RWPE2 (cell line): ENCODE results near the gene PCBP4.

Experiments used
- ATAC-seq: fragments of 200-7000 bp; cut with Tn5 transposase; 3 replicates; pipeline ENCODE4 v1.9.1; 2021; ENCODE audit warnings: low read depth
- DNase-seq: peaks from one replicate; pipeline ENCODE4 v3.0.0-alpha.2; 2020; ENCODE audit warnings: low spot score
- H3K27ac ChIP-seq: fragments of 450-650 bp; 2 replicates; pipeline ENCODE4 v1.5.1; 2017; ENCODE audit warnings: mild to moderate bottlenecking; ENCODE audit not compliant: poor library complexity, severe bottlenecking
- H3K27me3 ChIP-seq: fragments of 250-450 bp; sonication (Bioruptor Pico); 2 replicates; pipeline ENCODE4 v1.5.1; 2021; ENCODE audit warnings: mild to moderate bottlenecking, moderate library complexity; ENCODE audit not compliant: insufficient read depth, poor library complexity, severe bottlenecking
- H3K36me3 ChIP-seq: fragments of 250-450 bp; sonication (Bioruptor Pico); 2 replicates; pipeline ENCODE4 v1.5.1; 2020; ENCODE audit warnings: low read depth, mild to moderate bottlenecking, moderate library complexity
- H3K4me1 ChIP-seq: fragments of 250-450 bp; sonication (Bioruptor Pico); 2 replicates; pipeline ENCODE4 v1.5.1; 2021; ENCODE audit warnings: mild to moderate bottlenecking, moderate library complexity; ENCODE audit not compliant: insufficient read depth, poor library complexity, severe bottlenecking
- H3K4me3 ChIP-seq: fragments of 250-450 bp; sonication (Bioruptor Pico); 2 replicates; pipeline ENCODE4 v1.5.1; 2021; ENCODE audit warnings: mild to moderate bottlenecking, moderate library complexity; ENCODE audit not compliant: severe bottlenecking
- H3K9me3 ChIP-seq: fragments of 250-450 bp; sonication (Bioruptor Pico); 2 replicates; pipeline ENCODE4 v1.5.1; 2021; ENCODE audit warnings: mild to moderate bottlenecking, moderate library complexity; ENCODE audit not compliant: severe bottlenecking
- CTCF ChIP-seq: fragments of 450-650 bp; IDR thresholded peaks from one replicate; pipeline ENCODE4 v1.5.1; 2017; ENCODE audit warnings: mild to moderate bottlenecking, moderate library complexity; ENCODE audit not compliant: poor library complexity, severe bottlenecking

PCBP4 gene

GRCh38 chr3:51968883-51969678 lies 1.8 kb upstream of the PCBP4 start:
- ATAC-seq (no peak), DNase-seq (no peak)
- H3K4me3 ChIP-seq, result no peak overlapping the region
- no peaks in the 10 kb centered on the region for H3K9me3 ChIP-seq
- H3K4me1 ChIP-seq, result peaks cover 1% of the 10 kb centered on the region
- H3K36me3 ChIP-seq, result no peaks in the 10 kb centered on the region
- peak overlapping the region; percentile 75 for H3K27ac ChIP-seq
- H3K27me3 ChIP-seq, result no peaks in the 10 kb centered on the region
- TF ChIP-seq CTCF, result no peak

GRCh38 chr3:51968170-51968775 lies 1.0 kb upstream of the PCBP4 start:
- TF ChIP-seq CTCF, result no peak
- H3K4me3 ChIP-seq, result peak overlapping the region; percentile 89
- DNase-seq (no peak), ATAC-seq (0 out of 3 replicates have a peak, but pooled peaks have one; percentile 3)
- H3K9me3 ChIP-seq, result no peaks in the 10 kb centered on the region
- no peaks in the 10 kb centered on the region for H3K4me1 ChIP-seq
- peak overlapping the region; percentile 75 for H3K27ac ChIP-seq
- H3K27me3 ChIP-seq, result no peaks in the 10 kb centered on the region
- H3K36me3 ChIP-seq, result no peaks in the 10 kb centered on the region

- Histone ChIP-seq H3K36me3 (no peaks in the 10 kb centered on the region), H3K9me3 (no peaks in the 10 kb centered on the region), H3K4me1 (no peaks in the 10 kb centered on the region), H3K4me3 (peak overlapping the region; percentile 89), H3K27ac (peak overlapping the region; percentile 75), H3K27me3 (no peaks in the 10 kb centered on the region)
- TF ChIP-seq CTCF, result no peak
- DNase-seq (no peak), ATAC-seq (peak; percentile 30)
Observed at GRCh38 chr3:51966922-51967383, 301 bp downstream of the PCBP4 start.

GRCh38 chr3:51966486-51966885 lies 768 bp downstream of the PCBP4 start:
- Histone ChIP-seq H3K27me3 (no peaks in the 10 kb centered on the region), H3K27ac (no peak overlapping the region), H3K4me1 (no peaks in the 10 kb centered on the region), H3K36me3 (no peaks in the 10 kb centered on the region), H3K4me3 (peak overlapping the region; percentile 89), H3K9me3 (no peaks in the 10 kb centered on the region)
- no peak for TF ChIP-seq CTCF
- DNase-seq (no peak), ATAC-seq (no peak)

GRCh38 chr3:51966016-51966415 lies 1.2 kb downstream of the PCBP4 start:
- Histone ChIP-seq H3K4me3 (no peak overlapping the region), H3K27ac (no peak overlapping the region), H3K27me3 (no peaks in the 10 kb centered on the region), H3K36me3 (no peaks in the 10 kb centered on the region), H3K4me1 (no peaks in the 10 kb centered on the region), H3K9me3 (no peaks in the 10 kb centered on the region)
- ATAC-seq, result no peak
- DNase-seq, result no peak
- TF ChIP-seq CTCF, result no peak
